ENCODE measurements around the gene ARPC2. TPM values are rescaled to one million over a fixed set of nuclear protein-coding genes. Genes with fewer than 3 reads are reported as not detected.

The ARPC2 gene
- total and polyA plus RNA-seq, 7 donors: 150 to 274 (median 198) TPM

DNA sequence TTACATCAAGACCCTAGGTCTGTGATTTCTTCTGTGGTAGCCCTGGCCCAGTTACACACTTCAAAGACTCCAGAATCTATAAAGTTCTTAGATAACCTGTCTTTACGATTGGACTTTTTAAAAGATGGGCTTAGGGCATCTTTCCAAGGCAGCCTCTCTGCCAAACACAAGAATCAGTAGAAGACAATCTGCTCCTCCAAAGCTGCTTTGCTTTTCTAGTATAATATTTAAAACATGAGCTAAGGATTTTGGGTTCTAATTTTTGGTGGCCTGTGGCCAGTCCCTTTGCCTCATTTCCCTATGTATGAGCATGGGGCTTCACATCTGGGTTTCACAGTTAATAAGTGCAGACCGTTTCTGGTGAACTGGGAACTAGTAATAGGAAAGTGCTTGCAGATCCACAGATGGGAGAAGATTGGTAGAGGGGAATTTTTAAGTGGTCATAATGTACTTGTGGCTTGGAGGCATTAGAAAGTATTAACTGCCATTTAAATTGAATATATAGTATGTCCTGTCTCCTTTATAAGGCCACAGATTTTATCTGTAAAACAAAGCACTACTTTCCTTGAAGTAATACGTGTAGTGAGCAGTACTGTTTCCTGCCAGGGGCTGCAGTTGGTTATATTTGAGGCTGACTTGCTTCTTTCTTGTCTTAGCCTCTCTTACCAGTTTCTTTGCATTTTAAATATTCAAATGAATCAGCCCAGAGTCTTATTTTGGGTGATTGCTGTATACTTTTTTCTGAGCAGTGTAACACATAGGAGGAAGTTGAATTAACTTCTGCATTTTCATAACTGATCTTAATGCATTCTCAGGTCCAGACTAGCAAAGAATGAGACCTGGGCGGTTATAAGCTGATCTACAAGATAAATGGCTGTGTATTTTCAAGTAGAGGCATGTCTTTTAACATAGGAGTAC is 1.5 kb downstream of the ARPC2 start:
- Histone ChIP-seq H3K4me1 (peaks cover 55% of the 10 kb centered on the region), H3K27ac (peak overlapping the region; percentile 95), H3K27me3 (ENCODE audit: insufficient read depth in 3 of 3, low read length in 2 of 3) (no peaks in the 10 kb centered on the region), H3K4me3 (peak overlapping the region; percentile 92), H3K36me3 (ENCODE audit: insufficient read depth in 1 of 2, low read depth in 1 of 2) (peaks cover 0 to 3% of the 10 kb centered on the region in 2 donors), H3K9me3 (no peaks in the 10 kb centered on the region)
- DNase-seq (no peak), ATAC-seq (no peak)
- intact Hi-C loops (cut with DNase I): loop anchor here in 1 of 2 donors (5.0 kb wide), 1 partner anchor 49 kb away; no protein-coding TSS in a partner anchor
- WGBS, 3 donors: 9 to 21% (median 15%) methylated on average over 4 of the region's 4 CpGs
- TF ChIP-seq, protein P1, sequence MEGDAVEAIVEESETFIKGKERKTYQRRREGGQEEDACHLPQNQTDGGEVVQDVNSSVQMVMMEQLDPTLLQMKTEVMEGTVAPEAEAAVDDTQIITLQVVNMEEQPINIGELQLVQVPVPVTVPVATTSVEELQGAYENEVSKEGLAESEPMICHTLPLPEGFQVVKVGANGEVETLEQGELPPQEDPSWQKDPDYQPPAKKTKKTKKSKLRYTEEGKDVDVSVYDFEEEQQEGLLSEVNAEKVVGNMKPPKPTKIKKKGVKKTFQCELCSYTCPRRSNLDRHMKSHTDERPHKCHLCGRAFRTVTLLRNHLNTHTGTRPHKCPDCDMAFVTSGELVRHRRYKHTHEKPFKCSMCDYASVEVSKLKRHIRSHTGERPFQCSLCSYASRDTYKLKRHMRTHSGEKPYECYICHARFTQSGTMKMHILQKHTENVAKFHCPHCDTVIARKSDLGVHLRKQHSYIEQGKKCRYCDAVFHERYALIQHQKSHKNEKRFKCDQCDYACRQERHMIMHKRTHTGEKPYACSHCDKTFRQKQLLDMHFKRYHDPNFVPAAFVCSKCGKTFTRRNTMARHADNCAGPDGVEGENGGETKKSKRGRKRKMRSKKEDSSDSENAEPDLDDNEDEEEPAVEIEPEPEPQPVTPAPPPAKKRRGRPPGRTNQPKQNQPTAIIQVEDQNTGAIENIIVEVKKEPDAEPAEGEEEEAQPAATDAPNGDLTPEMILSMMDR (IDR thresholded peaks at IDR 0.05): no peak

- Histone ChIP-seq H3K9me3 (no peaks in the 10 kb centered on the region), H3K27me3 (ENCODE audit: insufficient read depth in 3 of 3, low read length in 2 of 3) (no peaks in the 10 kb centered on the region), H3K36me3 (ENCODE audit: insufficient read depth in 1 of 2, low read depth in 1 of 2) (peaks cover 5 to 9% of the 10 kb centered on the region in 2 donors), H3K4me3 (peak overlapping the region; percentile 92), H3K4me1 (peaks cover 68% of the 10 kb centered on the region), H3K27ac (peak overlapping the region; percentile 95)
- 17 to 51% (median 23%) methylated on average over 2 of the region's 2 CpGs for WGBS, 3 donors
- intact Hi-C loops (cut with DNase I): loop anchor here in 1 of 2 donors (5.0 kb wide), 1 partner anchor 47 kb away; no protein-coding TSS in a partner anchor
- ATAC-seq (no peak), DNase-seq (no peak)
- TF ChIP-seq, protein P1 (IDR thresholded peaks at IDR 0.05): no peak
Observed at GRCh38 chr2:218219934-218220333, 2.9 kb downstream of the ARPC2 start.

DNA sequence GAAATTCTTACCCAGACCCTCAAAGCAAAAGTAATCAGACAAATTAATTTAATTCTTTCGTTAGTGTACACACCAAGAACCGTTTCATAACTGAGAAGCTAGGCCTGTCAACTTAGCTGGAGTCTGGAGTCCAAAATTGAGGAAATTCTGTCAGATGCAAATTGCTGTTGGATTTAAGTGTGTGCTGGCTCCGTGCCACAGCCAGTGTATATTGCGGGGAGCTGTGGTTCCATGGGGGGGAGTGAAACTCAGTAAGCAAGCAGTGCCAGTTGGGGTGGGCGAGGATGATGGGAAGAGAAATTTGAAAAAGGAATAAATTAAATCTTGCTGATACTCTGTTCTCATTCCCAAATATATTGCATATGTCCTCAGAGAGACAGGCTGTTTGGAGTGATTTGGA is 4.0 kb downstream of the ARPC2 start:
- Histone ChIP-seq H3K9me3 (no peaks in the 10 kb centered on the region), H3K36me3 (ENCODE audit: insufficient read depth in 1 of 2, low read depth in 1 of 2) (peaks cover 8 to 20% of the 10 kb centered on the region in 2 donors), H3K4me3 (peak overlapping the region; percentile 92), H3K4me1 (peaks cover 78% of the 10 kb centered on the region), H3K27me3 (ENCODE audit: insufficient read depth in 3 of 3, low read length in 2 of 3) (no peaks in the 10 kb centered on the region), H3K27ac (peak overlapping the region; percentile 95)
- intact Hi-C loops (cut with DNase I): no loop called here
- TF ChIP-seq, protein P1 (IDR thresholded peaks at IDR 0.05): no peak
- 51 to 73% (median 55%) methylated on average over 5 of the region's 5 CpGs for WGBS, 3 donors
- DNase-seq: no peak
- ATAC-seq: no peak

GRCh38 chr2:218223046-218223445 is 6.1 kb downstream of the ARPC2 start:
- H3K9me3 ChIP-seq: no peaks in the 10 kb centered on the region
- intact Hi-C loops (cut with DNase I): no loop called here
- H3K36me3 ChIP-seq (ENCODE audit: insufficient read depth in 1 of 2, low read depth in 1 of 2): peaks cover 8 to 41% of the 10 kb centered on the region in 2 donors
- H3K27ac ChIP-seq: peak overlapping the region; percentile 95
- no peaks in the 10 kb centered on the region for H3K27me3 ChIP-seq (ENCODE audit: insufficient read depth in 3 of 3, low read length in 2 of 3)
- TF ChIP-seq, protein P1 (IDR thresholded peaks at IDR 0.05): no peak
- H3K4me1 ChIP-seq: peaks cover 77% of the 10 kb centered on the region
- no peak overlapping the region for H3K4me3 ChIP-seq
- WGBS, 3 donors: 81 to 88% (median 84%) methylated on average over 5 of the region's 5 CpGs
- DNase-seq: no peak
- peak in 1 of 4 donors; percentile 31 for ATAC-seq

Data from psoas muscle (tissue), 8 donors.